Fibroblast of villous mesenchyme (primary cell): Measurements from ENCODE around the gene POLR1E. TPM values are rescaled to one million over a fixed set of nuclear protein-coding genes. Genes with fewer than 3 reads are reported as not detected.

Experiments used
- DNase-seq: peaks from one replicate; pipeline ENCODE4 v3.0.0-alpha.2; 2010; ENCODE audit warnings: low read depth
- H3K4me3 ChIP-seq: 2 replicates; pipeline ENCODE4 v1.5.1; 2011; ENCODE audit warnings: low read depth, mild to moderate bottlenecking, low read length
- total RNA-seq: library from RNA; depleted of rRNA; stranded (reverse); fragments of >200 nt; gene quantifications from 2 replicates; pipeline ENCODE4 v1.2.3, GENCODE V29; 2012
- TF ChIP-seq, protein P1 (sequence below): IDR thresholded peaks from 2 replicates; pipeline ENCODE4 v1.5.1; 2012; ENCODE audit warnings: low read depth, mild to moderate bottlenecking, low read length; ENCODE audit not compliant: insufficient read depth

POLR1E gene
- total RNA-seq, 1 donor: 33.7 TPM

DNA sequence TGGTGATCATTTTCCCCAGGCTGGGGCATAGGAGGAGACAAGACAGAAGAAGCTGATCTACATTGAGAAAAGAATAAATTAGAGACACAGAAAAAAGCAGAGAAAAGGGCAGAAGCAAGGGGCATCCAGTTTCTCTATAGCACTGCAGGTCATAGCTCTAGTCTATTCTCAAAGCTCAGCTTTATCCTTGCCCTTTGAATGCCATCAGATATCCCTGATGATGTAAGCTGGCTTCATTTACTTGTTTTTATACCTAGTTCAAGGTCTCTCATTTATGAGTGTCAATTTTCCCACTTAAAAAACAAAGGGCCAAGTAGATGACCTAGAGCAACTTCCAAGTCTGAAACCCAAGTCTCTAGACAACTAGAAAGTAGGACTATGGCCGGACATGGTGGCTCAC is 57.7 kb downstream of the POLR1E start:
- TF ChIP-seq, protein P1, sequence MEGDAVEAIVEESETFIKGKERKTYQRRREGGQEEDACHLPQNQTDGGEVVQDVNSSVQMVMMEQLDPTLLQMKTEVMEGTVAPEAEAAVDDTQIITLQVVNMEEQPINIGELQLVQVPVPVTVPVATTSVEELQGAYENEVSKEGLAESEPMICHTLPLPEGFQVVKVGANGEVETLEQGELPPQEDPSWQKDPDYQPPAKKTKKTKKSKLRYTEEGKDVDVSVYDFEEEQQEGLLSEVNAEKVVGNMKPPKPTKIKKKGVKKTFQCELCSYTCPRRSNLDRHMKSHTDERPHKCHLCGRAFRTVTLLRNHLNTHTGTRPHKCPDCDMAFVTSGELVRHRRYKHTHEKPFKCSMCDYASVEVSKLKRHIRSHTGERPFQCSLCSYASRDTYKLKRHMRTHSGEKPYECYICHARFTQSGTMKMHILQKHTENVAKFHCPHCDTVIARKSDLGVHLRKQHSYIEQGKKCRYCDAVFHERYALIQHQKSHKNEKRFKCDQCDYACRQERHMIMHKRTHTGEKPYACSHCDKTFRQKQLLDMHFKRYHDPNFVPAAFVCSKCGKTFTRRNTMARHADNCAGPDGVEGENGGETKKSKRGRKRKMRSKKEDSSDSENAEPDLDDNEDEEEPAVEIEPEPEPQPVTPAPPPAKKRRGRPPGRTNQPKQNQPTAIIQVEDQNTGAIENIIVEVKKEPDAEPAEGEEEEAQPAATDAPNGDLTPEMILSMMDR: no peak
- no peak overlapping the region for H3K4me3 ChIP-seq
- no peak for DNase-seq

DNA sequence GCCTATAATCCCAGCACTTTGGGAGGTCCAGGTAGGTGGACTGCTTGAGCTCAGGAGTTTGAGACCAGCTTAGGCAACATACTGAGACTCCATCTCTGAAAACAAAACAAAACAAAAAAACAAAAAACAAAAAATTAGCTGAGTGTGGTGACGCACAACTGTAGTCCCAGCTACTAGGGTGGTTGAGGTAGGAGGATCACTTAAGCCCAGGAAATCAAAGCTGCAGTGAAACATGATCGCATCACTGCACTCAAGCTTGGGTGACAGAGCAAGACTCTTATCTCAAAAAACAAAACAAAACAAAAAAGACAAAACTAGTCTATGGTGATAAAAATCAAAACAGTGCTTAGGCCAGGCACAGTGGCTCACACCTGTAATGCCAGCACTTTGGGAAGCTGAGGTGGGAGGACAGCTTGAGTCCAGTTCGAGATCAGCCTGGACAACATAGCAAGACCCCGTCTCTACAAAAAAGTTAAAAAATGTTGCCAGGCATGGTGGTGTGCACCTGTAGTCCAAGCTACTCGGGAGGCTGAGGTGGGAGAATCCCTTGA is 61.7 kb downstream of the POLR1E start:
- TF ChIP-seq, protein P1: no peak
- DNase-seq: no peak
- no peak overlapping the region for H3K4me3 ChIP-seq

DNA sequence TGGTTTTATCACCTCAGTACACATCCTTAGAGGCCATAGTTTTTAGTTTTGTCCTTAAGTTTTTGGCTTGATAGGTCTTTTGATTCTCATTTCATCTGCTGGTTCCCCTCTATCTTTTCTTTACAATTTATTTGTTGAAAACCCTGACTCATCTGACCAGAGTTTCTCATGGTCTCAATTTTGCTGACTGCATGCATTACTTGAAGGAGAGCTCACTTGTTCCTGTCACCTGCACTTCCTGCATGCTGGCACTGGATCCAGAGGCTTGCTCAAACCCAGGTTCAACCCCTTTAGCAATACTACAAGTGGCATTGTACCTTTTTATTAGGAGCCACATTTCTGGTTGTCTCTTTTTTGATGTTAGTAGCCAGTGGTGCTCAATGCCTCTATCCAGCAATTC is 63.8 kb downstream of the POLR1E start:
- no peak overlapping the region for H3K4me3 ChIP-seq
- TF ChIP-seq, protein P1: no peak
- DNase-seq: no peak

DNA sequence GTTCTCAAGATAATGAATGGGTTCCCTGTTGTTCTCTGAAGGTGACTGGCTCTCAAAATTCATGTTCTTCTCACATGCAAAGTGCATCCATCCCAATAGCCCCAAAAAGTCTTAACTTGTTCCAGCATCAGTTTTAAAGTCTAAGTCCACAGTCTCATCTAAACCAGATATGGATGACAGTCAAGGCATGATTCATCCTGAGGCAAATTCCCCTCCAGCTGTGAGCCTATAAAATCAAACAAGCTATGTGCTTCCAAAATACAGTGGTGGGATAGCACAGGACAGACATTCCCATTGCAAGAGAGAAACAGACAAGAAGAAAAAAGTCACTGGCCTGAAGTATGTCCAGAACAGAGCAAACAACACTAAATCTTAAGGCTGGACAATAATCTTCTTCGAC is 65.0 kb downstream of the POLR1E start:
- H3K4me3 ChIP-seq: no peak overlapping the region
- peak; percentile 70 for DNase-seq
- TF ChIP-seq, protein P1: no peak

DNA sequence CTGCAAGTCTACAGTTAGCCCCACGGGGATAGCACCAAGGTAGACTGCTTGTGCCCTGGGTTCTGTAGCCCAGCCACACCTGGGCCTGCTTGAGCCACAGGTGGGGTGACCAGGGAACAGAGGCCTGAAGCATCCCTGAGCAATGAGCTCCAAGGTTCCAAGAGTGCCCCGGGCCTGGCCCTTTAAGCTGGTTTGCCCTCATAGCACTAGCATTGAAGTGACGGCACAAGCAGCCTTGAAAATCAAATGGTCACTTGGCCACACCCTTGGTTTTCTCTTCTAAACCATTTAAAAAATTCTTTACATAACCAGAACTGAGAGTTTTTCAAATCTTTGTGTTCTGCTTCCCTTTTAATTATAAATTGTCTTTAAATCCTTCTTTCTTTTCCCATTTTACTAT is 65.7 kb downstream of the POLR1E start:
- DNase-seq: no peak
- TF ChIP-seq, protein P1: no peak
- no peak overlapping the region for H3K4me3 ChIP-seq

DNA sequence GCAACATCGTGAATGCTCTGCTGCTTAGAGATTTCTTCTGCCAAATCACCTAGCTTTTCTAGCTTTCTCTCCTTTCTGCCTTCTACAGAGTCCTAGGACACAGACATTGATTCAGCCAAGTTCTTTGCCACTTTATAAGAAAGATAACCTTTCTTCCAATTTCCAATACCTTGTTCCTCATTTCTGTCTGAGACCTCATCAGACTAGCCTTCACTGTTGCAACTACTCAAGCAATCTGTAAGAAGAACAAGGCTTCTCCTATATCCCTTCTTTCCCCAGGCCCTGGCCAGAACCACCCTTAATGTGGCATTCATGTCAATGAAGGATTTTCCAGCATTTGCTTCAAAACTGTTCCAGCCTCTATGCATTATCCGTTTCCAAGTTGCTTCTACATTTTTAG is 66.1 kb downstream of the POLR1E start:
- no peak overlapping the region for H3K4me3 ChIP-seq
- TF ChIP-seq, protein P1: no peak
- no peak for DNase-seq

Other genes with a start within 250 kb of the POLR1E start
- gene GRHPR, start 63.3 kb upstream of the POLR1E start, total RNA-seq: 142 and 154 TPM in 2 replicates
- 9.7 and 12.5 TPM in 2 replicates for gene ZBTB5, start 20.5 kb upstream of the POLR1E start, total RNA-seq
- gene FBXO10, start 90.4 kb downstream of the POLR1E start, total RNA-seq: 16.1 and 16.4 TPM in 2 replicates
- gene TOMM5, start 106.6 kb downstream of the POLR1E start, total RNA-seq: 120 and 140 TPM in 2 replicates
- under 0.01 TPM in 1 of 2 replicates, not detected in the other for gene FRMPD1, start 165.0 kb downstream of the POLR1E start, total RNA-seq